NCI-H2227 (cell line): ENCODE results near the gene AUTS2.

Experiments used
- DNase-seq: peaks from one replicate; lab custom pipeline; 2025; ENCODE audit not compliant: unreplicated experiment; lab: John Stamatoyannopoulos, UW

The AUTS2 gene

GRCh38 chr7:69922026-69922803, 323.9 kb downstream of the AUTS2 start:
- no peak for DNase-seq

GRCh38 chr7:69927461-69927860, 329.2 kb downstream of the AUTS2 start:
- DNase-seq, result no peak

- no peak for DNase-seq
Measured at GRCh38 chr7:69928621-69929020, 330.3 kb downstream of the AUTS2 start.

DNA sequence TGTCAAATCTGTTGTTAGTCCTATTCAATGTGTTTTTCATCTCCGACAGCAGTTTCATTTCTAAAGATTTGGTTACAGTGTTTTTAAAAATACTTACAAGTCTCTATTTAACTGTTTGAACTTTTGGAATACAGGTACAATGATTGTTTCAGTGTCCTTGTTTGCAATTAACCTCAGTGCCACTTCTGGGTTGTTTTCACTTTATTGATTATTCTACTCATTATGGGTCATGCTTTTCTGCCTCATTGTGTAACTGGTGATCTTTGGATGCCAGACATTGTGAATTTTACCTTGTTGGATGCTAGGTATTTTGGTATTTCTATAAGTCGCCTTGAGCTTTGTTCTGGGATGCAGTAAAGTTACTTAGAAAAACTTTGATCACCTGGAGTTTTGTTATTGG, 331.3 kb downstream of the AUTS2 start:
- DNase-seq, result no peak

DNA sequence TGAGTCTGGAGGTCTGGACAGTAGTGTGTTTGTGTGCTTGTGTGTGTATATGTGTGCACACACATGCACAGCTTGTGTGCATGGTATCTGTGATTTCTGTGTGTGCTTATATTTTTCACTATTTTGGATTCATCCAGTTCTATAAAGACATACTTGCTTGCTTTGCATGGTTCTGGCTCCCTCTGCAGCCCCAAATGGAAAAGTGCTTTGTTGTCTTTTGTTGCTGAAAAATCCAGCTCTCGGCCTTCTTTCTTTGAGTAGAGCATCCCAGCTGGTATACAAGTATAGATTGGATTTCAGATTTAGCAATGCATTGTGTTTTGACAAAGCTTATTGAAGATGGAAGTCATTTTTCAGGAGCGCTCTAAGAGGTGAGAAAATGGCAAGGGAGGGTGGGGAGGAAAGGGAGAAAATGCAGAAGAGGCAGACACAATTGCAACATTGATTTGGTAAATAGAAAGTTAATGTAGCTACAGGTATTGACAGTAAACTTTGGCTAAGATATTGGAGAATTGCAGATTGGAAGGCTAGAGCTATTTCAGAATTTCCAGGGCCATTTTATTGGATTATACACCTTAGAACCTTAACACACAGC, 333.9 kb downstream of the AUTS2 start:
- DNase-seq, result peak; percentile 76

DNA sequence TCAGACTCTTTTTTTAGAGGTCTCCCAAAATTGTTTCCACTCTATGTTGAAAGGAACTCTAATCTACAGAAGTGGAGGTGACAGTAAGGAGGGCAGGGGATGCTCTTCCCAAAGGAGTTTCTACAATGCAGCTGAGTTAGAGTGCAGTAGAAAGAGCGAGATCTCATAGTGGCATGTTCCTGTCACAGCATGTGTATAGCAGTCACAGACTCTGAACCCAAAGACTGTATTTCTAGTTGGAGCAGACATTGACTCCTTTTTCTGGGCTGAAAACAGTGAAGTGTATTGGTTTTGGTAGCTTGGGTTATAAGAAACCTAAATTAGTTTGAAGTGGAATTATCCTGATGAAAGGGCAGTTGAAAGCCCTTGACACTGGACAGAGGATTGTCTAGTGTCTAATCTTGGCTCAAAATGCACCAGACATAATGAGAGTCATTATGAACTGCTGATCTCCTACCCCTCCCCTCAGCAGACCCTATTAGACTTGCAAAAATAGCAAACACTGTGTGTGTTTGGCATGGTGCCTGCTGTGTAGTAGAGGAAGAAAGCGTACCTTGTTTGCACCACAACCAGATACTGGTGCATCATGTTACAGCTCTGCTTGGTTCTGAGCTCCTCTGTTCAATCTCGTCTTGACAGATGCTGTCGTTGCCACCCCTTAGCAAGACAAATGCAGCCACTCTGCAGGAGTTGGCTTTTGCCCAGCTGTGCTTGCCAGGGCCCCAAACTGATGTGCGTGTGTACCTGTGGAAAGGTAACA, 336.0 kb downstream of the AUTS2 start:
- peak; percentile 70 for DNase-seq

DNA sequence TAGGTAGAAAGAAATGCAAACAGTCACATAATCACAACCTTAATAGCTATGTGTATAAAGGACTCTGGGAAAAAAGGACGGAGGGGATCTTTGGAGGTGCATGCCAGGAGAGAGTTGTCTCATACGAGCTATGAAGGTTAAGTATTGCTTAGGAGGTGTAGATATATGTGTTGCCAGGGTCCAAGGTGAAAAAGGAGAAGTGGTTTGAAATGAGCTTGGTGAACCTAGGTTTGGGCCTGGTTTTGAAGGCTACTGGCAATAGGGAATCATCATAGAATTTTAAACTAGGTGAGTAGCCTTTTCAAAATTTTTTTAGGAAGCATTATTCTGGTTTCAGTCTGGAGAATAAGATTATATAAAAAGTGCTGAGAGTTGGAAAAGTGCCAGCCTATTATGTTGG, 336.8 kb downstream of the AUTS2 start:
- no peak for DNase-seq

DNA sequence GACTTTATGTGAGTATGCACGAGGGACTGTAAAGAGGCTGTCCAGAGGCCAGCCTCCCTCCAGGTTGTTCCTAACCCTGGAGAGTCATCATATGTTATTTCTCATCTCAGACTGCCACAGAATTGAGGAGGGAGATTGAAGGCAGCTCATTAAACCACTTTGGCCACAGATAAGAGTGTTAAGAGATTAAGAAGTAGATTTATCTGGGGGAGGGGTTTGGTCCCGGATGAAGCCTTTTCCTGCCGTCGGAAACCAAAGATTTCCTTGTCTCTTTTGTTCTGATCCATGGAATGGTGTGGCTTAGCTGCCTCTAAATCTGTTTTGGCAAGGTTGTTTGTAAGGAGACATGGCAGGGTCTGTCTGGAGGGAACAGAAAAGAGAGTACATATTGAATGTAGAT, 338.8 kb downstream of the AUTS2 start:
- no peak for DNase-seq

DNA sequence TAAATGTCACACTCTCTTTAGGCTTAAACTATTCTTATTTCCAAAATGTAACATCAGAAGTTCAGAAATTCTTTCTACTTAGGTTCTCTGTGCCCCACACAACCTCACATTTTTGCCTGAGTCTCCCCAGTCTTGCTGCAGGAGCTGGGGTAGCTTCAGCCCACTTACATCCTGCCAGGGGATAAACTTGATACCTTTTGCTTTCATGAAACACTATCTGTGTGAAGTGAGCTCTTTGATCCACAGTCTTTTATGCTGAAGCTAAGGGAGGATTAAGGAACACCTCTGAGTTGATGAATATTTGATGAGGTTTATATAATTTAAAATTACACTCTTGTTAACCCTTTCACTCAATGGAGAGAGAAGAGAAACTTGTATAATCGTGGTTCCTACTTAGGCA, 341.0 kb downstream of the AUTS2 start:
- DNase-seq, result no peak

DNA sequence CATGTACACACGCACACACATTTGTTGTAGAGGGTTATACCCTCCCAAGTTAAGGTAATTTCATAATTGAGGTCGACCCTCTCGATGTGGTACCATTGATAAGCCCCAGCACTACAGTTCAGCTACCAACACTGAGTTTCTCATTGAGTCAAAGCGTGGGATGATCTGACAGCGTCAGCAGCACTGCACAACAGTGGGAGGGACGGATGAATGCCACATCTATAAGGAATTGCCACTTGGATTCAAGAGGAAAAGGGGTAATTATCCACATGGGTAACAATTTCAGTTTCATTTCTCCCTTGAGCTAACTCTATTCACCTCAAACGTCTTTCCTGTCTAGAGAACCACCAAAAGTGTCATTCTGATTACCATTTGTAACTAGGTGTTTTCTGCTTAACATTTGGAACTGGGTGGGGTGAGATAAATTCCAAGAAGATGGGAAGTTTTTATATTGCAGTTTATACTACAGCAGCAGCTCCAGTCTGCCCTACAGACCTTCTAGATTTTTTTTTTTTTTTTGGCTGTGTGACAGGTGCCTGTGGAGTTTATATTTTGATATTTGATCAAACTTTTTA, 342.9 kb downstream of the AUTS2 start:
- DNase-seq, result peak; percentile 51

DNA sequence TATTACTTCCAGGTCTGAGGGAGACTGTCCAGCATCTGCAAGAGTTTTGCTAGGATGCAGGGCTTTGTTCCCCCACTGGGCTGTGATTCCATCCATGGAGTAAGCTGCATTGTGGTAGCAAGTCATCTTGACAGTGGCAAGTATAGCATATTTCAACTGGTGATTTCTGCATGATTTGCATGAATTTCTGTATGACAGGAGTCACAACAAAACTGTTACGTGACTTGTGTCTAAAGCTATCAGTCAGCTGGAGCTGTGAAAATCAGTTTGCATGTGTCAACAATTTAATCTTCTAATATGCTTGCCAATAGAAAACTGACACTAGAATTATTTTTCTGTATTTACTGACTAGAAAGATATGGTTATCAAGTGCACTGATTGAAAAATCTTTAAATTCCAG, 344.3 kb downstream of the AUTS2 start:
- DNase-seq, result no peak

- DNase-seq, result no peak
Measured at GRCh38 chr7:69946901-69947300, 348.6 kb downstream of the AUTS2 start.

DNA sequence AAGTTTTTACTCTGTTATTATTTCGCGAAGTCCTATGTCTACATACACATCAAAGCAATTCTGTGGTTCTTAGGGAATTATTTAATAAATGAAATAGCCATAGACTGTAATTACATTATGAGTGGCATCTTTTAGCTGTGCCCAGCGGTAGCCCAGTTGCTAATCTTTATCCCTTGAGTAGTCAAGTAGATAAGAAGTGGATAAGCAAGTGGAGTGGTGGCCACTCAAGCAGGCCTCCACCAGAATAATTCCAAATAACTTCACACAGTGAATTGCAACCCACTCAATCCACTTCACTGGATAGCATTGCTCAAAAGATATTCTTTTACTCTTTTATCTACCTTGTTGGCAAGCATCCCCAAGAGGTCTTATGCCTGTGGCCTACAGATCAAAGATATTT, 349.7 kb downstream of the AUTS2 start:
- DNase-seq, result no peak

- DNase-seq, result no peak
Measured at GRCh38 chr7:69949122-69949521, 350.8 kb downstream of the AUTS2 start.

DNA sequence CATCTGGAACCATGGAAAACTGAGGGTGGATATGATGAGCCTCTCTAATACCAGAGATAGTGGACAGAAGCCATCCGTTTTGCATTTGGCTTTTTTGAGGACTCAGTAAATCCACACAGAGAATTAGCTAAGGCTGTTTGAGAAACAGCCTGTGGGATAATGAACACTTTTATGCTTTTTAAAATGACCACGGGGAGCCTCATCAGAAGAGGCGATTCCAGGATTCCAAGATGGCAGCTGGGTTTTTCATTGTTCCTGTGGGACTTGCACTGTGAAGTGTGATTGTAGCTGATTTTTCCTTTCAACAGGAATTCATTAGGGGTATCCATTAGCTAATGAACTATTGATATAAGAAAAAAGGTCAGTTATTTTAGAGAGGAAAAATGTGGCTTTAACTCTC, 353.2 kb downstream of the AUTS2 start:
- peak; percentile 28 for DNase-seq

GRCh38 chr7:69953136-69954067, 355.1 kb downstream of the AUTS2 start:
- DNase-seq, result peak; percentile 38

- DNase-seq, result no peak
Measured at GRCh38 chr7:69956541-69956940, 358.3 kb downstream of the AUTS2 start.

DNA sequence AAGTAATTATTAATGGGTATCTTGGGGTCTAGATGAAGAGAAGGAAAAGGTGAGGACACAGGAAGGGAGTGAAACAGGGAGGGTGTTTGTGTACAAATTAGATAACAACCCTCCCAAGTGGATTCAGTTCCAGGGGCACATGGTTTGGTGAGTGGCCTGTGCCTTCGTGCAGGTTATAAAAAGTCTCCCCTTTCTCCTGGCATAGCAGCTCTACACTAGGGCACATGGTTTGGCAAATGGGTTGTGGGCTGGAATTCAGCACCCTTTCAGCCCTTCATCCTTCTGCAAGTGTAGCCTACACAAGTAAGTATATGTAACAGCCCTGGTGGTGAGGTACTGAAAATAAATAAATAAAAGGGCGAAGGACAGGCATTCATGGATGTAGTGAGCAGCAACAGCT, 359.4 kb downstream of the AUTS2 start:
- DNase-seq, result no peak

- no peak for DNase-seq
Measured at GRCh38 chr7:69959789-69960499, 361.7 kb downstream of the AUTS2 start.

- DNase-seq, result no peak
Measured at GRCh38 chr7:69961436-69961835, 363.2 kb downstream of the AUTS2 start.
